Subcutaneous abdominal adipose tissue (tissue), 5 donors: ENCODE data around the gene DDX19B.

Experiments used
- H3K27ac ChIP-seq: one replicate; pipeline ENCODE4 v1.7.0; 2013; ENCODE audit warnings: low read depth, mild to moderate bottlenecking, inconsistent platforms, low read length, moderate library complexity
- H3K27me3 ChIP-seq, 5 donors: one replicate each; pipeline ENCODE4 v1.7.0; 2013; ENCODE audit warnings: low read length in 5 of 5, inconsistent platforms in 1 of 5; ENCODE audit not compliant: control insufficient read depth in 5 of 5, insufficient read depth in 4 of 5
- H3K36me3 ChIP-seq, 5 donors: one replicate each; pipeline ENCODE4 v1.7.0; 2013; ENCODE audit warnings: low read length in 5 of 5; ENCODE audit not compliant: control insufficient read depth in 5 of 5, insufficient read depth in 5 of 5
- H3K4me1 ChIP-seq, 5 donors: one replicate each; pipeline ENCODE4 v1.7.0; 2013; ENCODE audit warnings: low read length in 5 of 5, mild to moderate bottlenecking in 3 of 5, moderate library complexity in 1 of 5; ENCODE audit not compliant: control insufficient read depth in 5 of 5, insufficient read depth in 5 of 5
- H3K4me3 ChIP-seq, 5 donors: one replicate each; pipeline ENCODE4 v1.7.0; 2013; ENCODE audit warnings: low read length in 5 of 5, low read depth in 1 of 5
- H3K9ac ChIP-seq, 5 donors: one replicate each; pipeline ENCODE4 v1.7.0; 2013; ENCODE audit warnings: low read length in 5 of 5, mild to moderate bottlenecking in 4 of 5, moderate library complexity in 3 of 5
- H3K9me3 ChIP-seq, 5 donors: one replicate each; pipeline ENCODE4 v1.7.0; 2013; ENCODE audit warnings: low read length in 5 of 5; ENCODE audit not compliant: control insufficient read depth in 5 of 5
- donor health status: healthy.
- donor health status: healthy.
- donor health status: healthy.
- donor health status: healthy.
- donor health status: healthy.

The DDX19B gene

GRCh38 chr16:70375636-70376611 is 76.9 kb downstream of the DDX19B start:
- H3K9ac ChIP-seq: no peak overlapping the region
- no peaks in the 10 kb centered on the region for H3K9me3 ChIP-seq
- H3K27ac ChIP-seq: no peak overlapping the region
- peaks cover 0 to 14% (median 13%) of the 10 kb centered on the region in 5 donors for H3K4me1 ChIP-seq
- H3K36me3 ChIP-seq: peaks cover 6 to 47% (median 31%) of the 10 kb centered on the region in 5 donors
- H3K27me3 ChIP-seq: no peaks in the 10 kb centered on the region
- no peak overlapping the region for H3K4me3 ChIP-seq

- Histone ChIP-seq H3K27me3 (no peaks in the 10 kb centered on the region), H3K4me1 (peaks cover 0 to 25% (median 22%) of the 10 kb centered on the region in 5 donors), H3K9ac (no peak overlapping the region), H3K36me3 (peaks cover 4 to 34% (median 18%) of the 10 kb centered on the region in 5 donors), H3K9me3 (no peaks in the 10 kb centered on the region), H3K27ac (no peak overlapping the region), H3K4me3 (no peak overlapping the region)
Observed at GRCh38 chr16:70377782-70378181, 78.8 kb downstream of the DDX19B start.

- Histone ChIP-seq H3K36me3 (peaks cover 0 to 29% (median 17%) of the 10 kb centered on the region in 5 donors), H3K27ac (no peak overlapping the region), H3K4me3 (no peak overlapping the region), H3K9me3 (no peaks in the 10 kb centered on the region), H3K9ac (no peak overlapping the region), H3K27me3 (no peaks in the 10 kb centered on the region), H3K4me1 (peaks cover 0 to 25% (median 22%) of the 10 kb centered on the region in 5 donors)
Observed at GRCh38 chr16:70378869-70379493, 80.0 kb downstream of the DDX19B start.

GRCh38 chr16:70380248-70380918 is 81.4 kb downstream of the DDX19B start:
- Histone ChIP-seq H3K9ac (peak overlapping the region in 4 of 5 donors; percentile 79 to 83 (median 82)), H3K4me1 (peaks cover 0 to 25% (median 22%) of the 10 kb centered on the region in 5 donors), H3K36me3 (peaks cover 0 to 23% (median 9%) of the 10 kb centered on the region in 5 donors), H3K27me3 (no peaks in the 10 kb centered on the region), H3K27ac (peak overlapping the region; percentile 65), H3K9me3 (no peaks in the 10 kb centered on the region), H3K4me3 (peak overlapping the region; percentile 70 to 75 (median 70))

GRCh38 chr16:70380919-70381603 is 82.1 kb downstream of the DDX19B start:
- H3K4me3 ChIP-seq: peak overlapping the region in 4 of 5 donors; percentile 70 to 76 (median 72)
- peaks cover 0 to 25% (median 22%) of the 10 kb centered on the region in 5 donors for H3K4me1 ChIP-seq
- peak overlapping the region in 4 of 5 donors; percentile 79 to 83 (median 82) for H3K9ac ChIP-seq
- peaks cover 0 to 16% (median 6%) of the 10 kb centered on the region in 5 donors for H3K36me3 ChIP-seq
- H3K27me3 ChIP-seq: no peaks in the 10 kb centered on the region
- peak overlapping the region; percentile 65 for H3K27ac ChIP-seq
- no peaks in the 10 kb centered on the region for H3K9me3 ChIP-seq

GRCh38 chr16:70381604-70382342 is 82.8 kb downstream of the DDX19B start:
- Histone ChIP-seq H3K9me3 (no peaks in the 10 kb centered on the region), H3K9ac (peak overlapping the region in 4 of 5 donors; percentile 51 to 79 (median 54)), H3K27ac (peak overlapping the region; percentile 65), H3K36me3 (peaks cover 0 to 11% (median 4%) of the 10 kb centered on the region in 5 donors), H3K4me1 (peaks cover 0 to 25% (median 22%) of the 10 kb centered on the region in 5 donors), H3K4me3 (peak overlapping the region in 4 of 5 donors; percentile 68 to 76 (median 72)), H3K27me3 (no peaks in the 10 kb centered on the region)

- H3K27ac ChIP-seq: no peak overlapping the region
- H3K9me3 ChIP-seq: no peaks in the 10 kb centered on the region
- peaks cover 0 to 23% (median 15%) of the 10 kb centered on the region in 5 donors for H3K36me3 ChIP-seq
- no peak overlapping the region for H3K4me3 ChIP-seq
- H3K9ac ChIP-seq: no peak overlapping the region
- H3K27me3 ChIP-seq: no peaks in the 10 kb centered on the region
- H3K4me1 ChIP-seq: peaks cover 0 to 25% (median 22%) of the 10 kb centered on the region in 5 donors
Observed at GRCh38 chr16:70383421-70383960, 84.5 kb downstream of the DDX19B start.
